ENCODE results near the gene CHST8. TPM values are rescaled to one million over a fixed set of nuclear protein-coding genes. Genes with fewer than 3 reads are reported as not detected.

The CHST8 gene
- total RNA-seq, 1 experiment from 2014 or later: not detected

GRCh38 chr19:33668968-33669367, 47.2 kb downstream of the CHST8 start:
- intact Hi-C loops (cut with micrococcal nuclease; ENCODE audit: unreplicated experiment): no loop called here
- Mint-ChIP-seq H3K4me3 (ENCODE audit: unreplicated experiment) (no peak overlapping the region), H3K27me3 (ENCODE audit: insufficient read depth, unreplicated experiment) (peaks cover 38% of the 10 kb centered on the region), H3K9me3 (ENCODE audit: unreplicated experiment) (no peaks in the 10 kb centered on the region), H3K36me3 (ENCODE audit: insufficient read depth, unreplicated experiment) (no peaks in the 10 kb centered on the region), H3K4me1 (ENCODE audit: low read depth, unreplicated experiment) (no peaks in the 10 kb centered on the region), H3K27ac (ENCODE audit: unreplicated experiment) (no peak overlapping the region)
- BruUV-seq (replicated peaks): no TSS peak
- no peaks in the 10 kb centered on the region; the same call in none of the 2 replicates for H3K27me3 ChIP-seq (replicated peaks; ENCODE audit: control insufficient read depth, insufficient read depth, low read length)
- no peaks in the 10 kb centered on the region for H3K36me3 ChIP-seq (ENCODE audit: control insufficient read depth, insufficient read depth, low read length)
- CTCF ChIA-PET: no interaction called here
- POLR2A ChIA-PET: no interaction called here
- H3K4me1 ChIP-seq: no peaks in the 10 kb centered on the region
- H3K4me3 ChIP-seq (ENCODE audit: low read depth, low read length): no peak overlapping the region
- no peaks in the 10 kb centered on the region for H3K9me3 ChIP-seq
- no peak for TF ChIP-seq CTCF (IDR thresholded peaks at IDR 0.05; ENCODE audit: insufficient read depth in 1 of 2, low read depth in 1 of 2, low read length in 1 of 2, severe bottlenecking in 1 of 2, unreplicated experiment in 1 of 2)
- DNase-seq: no peak

- no peaks in the 10 kb centered on the region for H3K4me1 Mint-ChIP-seq (ENCODE audit: low read depth, unreplicated experiment)
- intact Hi-C loops (cut with micrococcal nuclease; ENCODE audit: unreplicated experiment): no loop called here
- no peaks in the 10 kb centered on the region for H3K36me3 Mint-ChIP-seq (ENCODE audit: insufficient read depth, unreplicated experiment)
- Histone ChIP-seq H3K27me3 (replicated peaks; ENCODE audit: control insufficient read depth, insufficient read depth, low read length) (no peaks in the 10 kb centered on the region; the same call in none of the 2 replicates), H3K4me1 (no peaks in the 10 kb centered on the region), H3K36me3 (ENCODE audit: control insufficient read depth, insufficient read depth, low read length) (no peaks in the 10 kb centered on the region), H3K4me3 (ENCODE audit: low read depth, low read length) (no peak overlapping the region), H3K9me3 (no peaks in the 10 kb centered on the region)
- H3K27ac Mint-ChIP-seq (ENCODE audit: unreplicated experiment): no peak overlapping the region
- no TSS peak for BruUV-seq (replicated peaks)
- POLR2A ChIA-PET: no interaction called here
- CTCF ChIA-PET: no interaction called here
- peaks cover 38% of the 10 kb centered on the region for H3K27me3 Mint-ChIP-seq (ENCODE audit: insufficient read depth, unreplicated experiment)
- no peak for DNase-seq
- H3K4me3 Mint-ChIP-seq (ENCODE audit: unreplicated experiment): no peak overlapping the region
- H3K9me3 Mint-ChIP-seq (ENCODE audit: unreplicated experiment): no peaks in the 10 kb centered on the region
- TF ChIP-seq CTCF (IDR thresholded peaks at IDR 0.05; ENCODE audit: insufficient read depth in 1 of 2, low read depth in 1 of 2, low read length in 1 of 2, severe bottlenecking in 1 of 2, unreplicated experiment in 1 of 2): no peak
Observed at GRCh38 chr19:33669376-33669775, 47.6 kb downstream of the CHST8 start.

- H3K36me3 ChIP-seq (ENCODE audit: control insufficient read depth, insufficient read depth, low read length): no peaks in the 10 kb centered on the region
- CTCF ChIA-PET: no interaction called here
- Mint-ChIP-seq H3K4me3 (ENCODE audit: unreplicated experiment) (no peak overlapping the region), H3K36me3 (ENCODE audit: insufficient read depth, unreplicated experiment) (no peaks in the 10 kb centered on the region), H3K27me3 (ENCODE audit: insufficient read depth, unreplicated experiment) (peaks cover 35% of the 10 kb centered on the region), H3K9me3 (ENCODE audit: unreplicated experiment) (no peaks in the 10 kb centered on the region), H3K4me1 (ENCODE audit: low read depth, unreplicated experiment) (no peaks in the 10 kb centered on the region), H3K27ac (ENCODE audit: unreplicated experiment) (no peak overlapping the region)
- TF ChIP-seq CTCF (IDR thresholded peaks at IDR 0.05; ENCODE audit: insufficient read depth in 1 of 2, low read depth in 1 of 2, low read length in 1 of 2, severe bottlenecking in 1 of 2, unreplicated experiment in 1 of 2): no peak
- POLR2A ChIA-PET: no interaction called here
- no peak for DNase-seq
- no peaks in the 10 kb centered on the region for H3K4me1 ChIP-seq
- H3K9me3 ChIP-seq: no peaks in the 10 kb centered on the region
- BruUV-seq (replicated peaks): no TSS peak
- no peaks in the 10 kb centered on the region; the same call in none of the 2 replicates for H3K27me3 ChIP-seq (replicated peaks; ENCODE audit: control insufficient read depth, insufficient read depth, low read length)
- intact Hi-C loops (cut with micrococcal nuclease; ENCODE audit: unreplicated experiment): no loop called here
- no peak overlapping the region for H3K4me3 ChIP-seq (ENCODE audit: low read depth, low read length)
Observed at GRCh38 chr19:33670398-33670797, 48.6 kb downstream of the CHST8 start.

Data from Caco-2 (cell line).